Activated CD4-positive, CD25-positive, alpha-beta regulatory T cell treated with anti-CD3 and anti-CD28 coated beads, Interleukin-2, amount 50 U/mL, for 16 hours (primary cell): ENCODE measurements around the gene CATSPER3.

Experiments
- DNase-seq: peaks from one replicate; pipeline ENCODE4 v3.0.0-alpha.2; 2020; ENCODE audit warnings: low read depth, low spot score

The CATSPER3 gene

GRCh38 chr5:134967607-134968006, at the start of gene CATSPER3:
CATSPER3 (plus strand) TSS chr5:134967907; CDS start chr5:134967992, 85 bp downstream.
- no peak for DNase-seq

- DNase-seq, result no peak
Measured at GRCh38 chr5:134918861-134919260, 48.8 kb upstream of the CATSPER3 start.

GRCh38 chr5:134920848-134921575, 46.7 kb upstream of the CATSPER3 start:
- DNase-seq, result no peak

- DNase-seq, result no peak
Measured at GRCh38 chr5:134932508-134932907, 35.2 kb upstream of the CATSPER3 start.

GRCh38 chr5:134934202-134934601, 33.5 kb upstream of the CATSPER3 start:
- no peak for DNase-seq

GRCh38 chr5:134935711-134936602, 31.8 kb upstream of the CATSPER3 start:
- DNase-seq, result no peak

GRCh38 chr5:134937526-134937925, 30.2 kb upstream of the CATSPER3 start:
- DNase-seq, result no peak

GRCh38 chr5:134938030-134938429, 29.7 kb upstream of the CATSPER3 start:
- DNase-seq, result no peak

GRCh38 chr5:134939500-134939899, 28.2 kb upstream of the CATSPER3 start:
- DNase-seq, result no peak

- no peak for DNase-seq
Measured at GRCh38 chr5:134943547-134943946, 24.2 kb upstream of the CATSPER3 start.

GRCh38 chr5:134944630-134945029, 23.1 kb upstream of the CATSPER3 start:
- DNase-seq, result no peak

- DNase-seq, result no peak
Measured at GRCh38 chr5:134945041-134945440, 22.7 kb upstream of the CATSPER3 start.

- no peak for DNase-seq
Measured at GRCh38 chr5:134948911-134949310, 18.8 kb upstream of the CATSPER3 start.

- DNase-seq, result no peak
Measured at GRCh38 chr5:134949316-134949715, 18.4 kb upstream of the CATSPER3 start.

- no peak for DNase-seq
Measured at GRCh38 chr5:134957920-134958608, 9.6 kb upstream of the CATSPER3 start.

GRCh38 chr5:134958755-134959154, 9.0 kb upstream of the CATSPER3 start:
- DNase-seq, result no peak

GRCh38 chr5:134963098-134963497, 4.6 kb upstream of the CATSPER3 start:
- DNase-seq, result no peak

GRCh38 chr5:134964359-134965270, 3.1 kb upstream of the CATSPER3 start:
- DNase-seq, result no peak

GRCh38 chr5:134965271-134965825, 2.4 kb upstream of the CATSPER3 start:
- DNase-seq, result no peak

- DNase-seq, result no peak
Measured at GRCh38 chr5:134968055-134968454, 348 bp downstream of the CATSPER3 start.

- DNase-seq, result no peak
Measured at GRCh38 chr5:134969166-134969565, 1.5 kb downstream of the CATSPER3 start.
